Daoy (cell line): Measurements from ENCODE around the gene GSDME. TPM values are rescaled to one million over a fixed set of nuclear protein-coding genes. Genes with fewer than 3 reads are reported as not detected.
A peak's percentile ranks its signal among the peaks of the same experiment; 100 is the strongest.

Experiments
- DNase-seq: peaks from one replicate; pipeline ENCODE4 v3.0.0-alpha.2; 2015; ENCODE audit warnings: low read depth
- total RNA-seq: library from RNA; depleted of rRNA; stranded (reverse); fragments of >200 nt; shearing (Covaris generic); gene quantifications from 2 replicates; pipeline ENCODE4 v1.2.3, GENCODE V29; 2014

GSDME gene
- total RNA-seq, 1 experiment from 2014 or later: 46.0 TPM

DNA sequence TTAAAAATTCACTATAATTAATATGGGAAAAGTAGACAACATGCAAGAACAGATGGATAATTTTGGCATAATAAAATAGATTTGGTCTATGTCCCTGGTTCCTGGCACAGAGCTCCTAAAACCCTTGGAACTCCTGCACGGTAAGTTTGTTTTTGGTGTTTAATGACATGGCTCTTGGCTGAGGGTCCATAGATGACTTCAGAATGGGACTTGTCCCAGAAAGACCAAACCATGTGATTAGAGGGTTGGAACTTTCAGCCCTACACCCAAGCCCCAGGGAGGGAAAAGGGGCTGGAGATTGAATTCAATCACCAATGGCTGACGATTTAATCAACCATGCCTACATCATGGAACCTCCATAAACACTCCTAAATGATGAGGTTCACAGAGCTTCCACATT lies 12.6 kb upstream of the GSDME start:
- DNase-seq: no peak

DNA sequence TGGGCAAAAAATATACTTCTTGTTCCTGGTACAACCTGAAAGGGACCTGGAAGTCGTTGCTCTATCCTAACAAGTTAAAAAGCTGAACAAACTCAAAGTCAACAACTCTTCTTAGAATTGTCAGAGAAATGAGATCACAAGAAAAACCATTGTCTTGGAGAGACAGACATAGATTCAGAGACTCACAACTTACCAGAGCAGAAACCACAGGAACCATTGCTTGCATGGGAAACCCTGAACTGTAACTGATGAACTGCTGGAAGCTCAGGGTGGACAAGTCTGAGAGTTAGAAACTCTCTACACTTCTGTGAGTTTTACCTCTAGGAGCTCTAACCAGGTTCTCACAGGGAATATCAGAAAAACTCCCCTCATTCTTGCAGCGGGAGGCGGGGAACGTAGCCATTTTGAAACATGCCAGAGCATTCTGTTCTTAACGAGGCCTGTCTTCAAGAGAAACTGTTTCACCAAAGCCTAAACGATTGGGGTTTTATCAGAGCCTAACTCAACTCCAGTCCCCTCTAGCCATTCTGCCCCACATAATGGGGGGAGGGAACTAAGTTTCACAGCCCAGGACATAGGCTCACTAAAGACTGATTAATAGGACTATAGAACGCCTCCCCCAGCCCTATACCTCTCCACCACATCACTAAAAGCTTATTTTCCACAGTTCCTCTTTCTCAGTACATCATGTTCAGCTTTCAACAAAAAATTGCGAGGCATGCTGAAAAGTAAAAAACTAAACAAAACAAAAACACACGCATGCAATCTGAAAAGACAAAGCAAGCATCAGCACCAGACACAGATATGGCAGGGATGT lies 12.0 kb upstream of the GSDME start:
- DNase-seq: no peak

- no peak for DNase-seq
Observed at GRCh38 chr7:24767878-24768569, 10.8 kb upstream of the GSDME start.

GRCh38 chr7:24764972-24765744 lies 7.9 kb upstream of the GSDME start:
- no peak for DNase-seq

- no peak for DNase-seq
Observed at GRCh38 chr7:24764011-24764410, 6.7 kb upstream of the GSDME start.

- no peak for DNase-seq
Observed at GRCh38 chr7:24763303-24763901, 6.1 kb upstream of the GSDME start.

- DNase-seq: no peak
Observed at GRCh38 chr7:24762771-24763170, 5.5 kb upstream of the GSDME start.

DNA sequence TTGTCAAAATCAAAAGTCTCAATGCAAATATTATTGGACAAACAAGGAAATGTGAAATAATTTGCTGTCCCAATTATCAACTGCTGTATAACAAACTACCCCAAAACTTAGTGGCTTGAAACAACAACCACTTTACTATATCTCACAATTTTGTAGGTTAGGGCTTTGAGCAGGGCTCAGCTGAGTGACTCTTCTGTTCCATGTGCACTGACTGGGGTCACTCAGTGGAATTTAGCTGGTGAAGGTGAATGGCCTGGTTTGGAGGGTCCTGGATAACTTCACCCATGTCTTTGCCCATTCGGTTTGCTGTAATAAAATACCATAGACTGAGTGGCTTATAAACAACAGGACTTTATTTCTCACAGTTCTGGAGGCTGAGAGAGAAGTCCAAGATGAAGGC lies 3.7 kb upstream of the GSDME start:
- DNase-seq: no peak

DNA sequence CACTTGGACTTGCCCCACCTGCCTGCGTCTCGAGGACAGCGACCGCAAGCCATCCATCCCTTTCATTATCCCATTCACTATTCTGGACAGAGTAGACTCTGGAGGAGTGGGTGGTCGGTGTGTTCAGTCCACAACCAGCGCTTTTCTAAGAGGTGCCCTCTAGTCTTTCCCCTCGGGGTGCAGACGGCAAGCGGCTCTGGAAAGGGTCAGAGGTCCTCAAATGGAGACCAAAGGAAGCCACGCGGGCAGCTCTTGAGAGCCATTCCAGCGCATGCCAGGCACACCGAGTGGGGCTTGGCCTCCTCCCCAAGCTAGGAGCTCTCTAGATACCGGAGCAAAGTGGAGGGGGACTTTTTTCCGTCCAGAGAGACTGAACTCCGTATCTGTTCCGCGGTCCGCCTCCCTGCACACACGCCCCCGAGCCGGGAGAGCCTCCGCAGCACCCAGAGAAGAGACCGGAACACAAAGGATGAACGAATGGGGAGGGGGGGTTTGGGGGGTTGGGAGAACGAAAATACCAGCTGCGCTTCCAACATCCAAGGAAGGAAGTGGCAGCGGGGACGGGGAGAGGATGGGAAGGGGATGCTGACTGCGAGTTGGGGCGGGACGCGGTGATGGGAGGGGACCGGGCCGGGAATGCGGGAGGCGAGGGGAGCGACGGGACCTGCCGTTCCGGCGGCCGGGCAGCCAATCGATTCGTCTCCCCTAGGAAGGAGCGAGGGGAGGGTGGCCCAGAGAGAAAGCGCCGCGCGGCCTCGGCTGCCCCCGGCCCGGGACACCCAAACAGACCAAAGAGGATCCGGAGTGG lies 515 bp downstream of the GSDME start:
- peak; percentile 88 for DNase-seq

DNA sequence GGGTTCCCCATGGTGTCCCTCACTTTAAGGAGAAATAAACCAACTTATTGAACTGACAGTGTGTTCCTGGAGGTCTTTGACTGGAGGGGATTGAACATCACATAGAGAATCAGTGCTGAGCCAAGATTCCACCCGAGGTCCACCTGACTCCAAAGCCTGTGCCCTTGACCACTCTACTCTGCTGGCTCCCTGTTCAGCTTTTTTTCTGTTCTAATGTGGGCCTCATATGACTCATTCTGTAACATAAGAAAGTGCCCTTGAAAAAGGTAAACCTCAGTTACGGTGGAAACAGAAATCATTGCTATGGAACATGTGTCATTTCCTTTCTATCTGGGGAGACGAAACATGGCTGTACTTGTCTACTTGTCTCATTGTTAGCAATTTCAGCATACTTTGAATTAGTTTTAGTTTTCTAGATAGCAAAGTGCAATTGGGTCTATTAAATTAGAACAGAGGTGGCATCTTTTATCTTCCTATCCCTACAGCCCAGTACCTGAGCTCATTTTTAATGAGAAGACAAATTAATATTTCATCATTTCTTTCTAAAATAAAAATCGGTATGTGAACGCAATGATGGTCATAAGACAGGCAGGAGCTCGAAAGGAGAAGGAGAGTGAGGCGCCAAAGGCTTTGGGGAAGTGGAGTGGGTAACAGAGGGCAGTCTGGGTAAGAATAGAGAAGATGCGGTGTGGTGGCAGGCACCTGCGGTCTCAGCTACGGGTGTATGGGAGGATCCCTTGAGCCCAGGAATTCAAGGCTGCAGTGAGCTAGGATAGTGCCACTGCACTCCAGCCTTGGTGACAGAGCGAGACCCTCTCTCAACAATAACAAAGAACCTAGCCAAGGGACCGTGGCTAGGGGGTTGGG lies 1.5 kb downstream of the GSDME start:
- peak; percentile 90 for DNase-seq

DNA sequence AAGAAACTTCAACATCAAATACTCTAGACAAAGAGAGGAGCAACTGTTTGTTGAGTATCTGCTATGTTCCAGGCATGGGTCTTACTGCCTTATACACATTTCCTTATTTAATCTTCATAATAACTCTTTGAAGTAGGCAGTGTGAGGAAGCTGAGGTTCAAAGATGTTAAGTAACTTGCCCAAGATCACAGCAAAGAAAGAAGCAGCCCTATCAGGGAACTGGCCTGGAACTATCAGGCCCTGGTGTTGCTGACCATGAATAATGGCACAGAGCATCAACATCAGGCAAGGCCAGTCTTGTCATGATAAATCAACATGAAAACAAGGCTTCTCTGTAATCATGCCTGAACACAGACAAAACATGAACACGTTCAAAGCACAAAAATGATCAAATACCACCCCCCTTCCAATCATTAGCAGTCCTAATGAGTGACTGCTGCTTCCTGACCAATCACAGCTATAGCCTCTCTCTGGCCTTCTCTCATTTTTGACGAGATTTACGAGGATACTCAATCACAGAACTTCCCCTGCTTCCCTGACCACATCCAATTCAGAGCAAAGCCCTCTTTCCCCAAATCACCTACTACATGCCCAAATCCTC lies 2.3 kb downstream of the GSDME start:
- DNase-seq: no peak

DNA sequence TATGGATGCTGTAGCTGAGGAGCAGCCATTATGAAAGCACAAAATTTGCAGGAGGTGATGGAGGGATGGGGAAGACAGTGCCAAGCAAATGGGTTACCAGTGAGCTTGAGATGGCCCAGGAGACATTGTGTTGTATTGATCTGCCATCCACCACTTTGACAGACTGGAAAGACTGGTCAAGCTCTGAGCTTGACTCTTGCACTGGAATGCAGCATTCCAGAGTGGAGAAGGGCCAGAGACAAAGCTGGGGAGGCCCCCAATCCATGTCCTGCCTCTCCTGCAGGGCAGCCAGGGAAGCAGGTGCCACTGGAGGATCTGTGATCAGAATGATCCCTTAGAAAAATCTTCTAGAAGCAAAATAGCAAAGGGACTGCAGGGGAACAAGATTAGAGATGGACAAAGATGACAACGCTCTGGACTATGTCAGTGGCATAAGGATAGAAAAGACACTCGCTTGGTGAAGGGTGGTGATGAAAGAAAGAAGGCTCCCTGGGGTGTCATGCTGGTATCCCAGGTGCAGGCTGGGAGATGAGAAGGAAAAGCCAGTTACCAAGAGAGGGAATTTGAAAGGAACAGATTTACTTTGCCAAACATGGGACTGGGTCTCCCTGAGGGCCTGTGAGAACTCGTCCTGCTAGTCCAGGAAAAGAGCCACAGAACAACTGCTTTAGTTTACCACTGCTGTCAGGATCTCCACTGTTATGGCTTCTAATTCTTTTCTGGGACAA lies 5.0 kb downstream of the GSDME start:
- no peak for DNase-seq

GRCh38 chr7:24751484-24751883 lies 5.8 kb downstream of the GSDME start:
- no peak for DNase-seq

GRCh38 chr7:24750441-24751055 lies 6.7 kb downstream of the GSDME start:
- DNase-seq: no peak

GRCh38 chr7:24748521-24748920 lies 8.7 kb downstream of the GSDME start:
- no peak for DNase-seq

DNA sequence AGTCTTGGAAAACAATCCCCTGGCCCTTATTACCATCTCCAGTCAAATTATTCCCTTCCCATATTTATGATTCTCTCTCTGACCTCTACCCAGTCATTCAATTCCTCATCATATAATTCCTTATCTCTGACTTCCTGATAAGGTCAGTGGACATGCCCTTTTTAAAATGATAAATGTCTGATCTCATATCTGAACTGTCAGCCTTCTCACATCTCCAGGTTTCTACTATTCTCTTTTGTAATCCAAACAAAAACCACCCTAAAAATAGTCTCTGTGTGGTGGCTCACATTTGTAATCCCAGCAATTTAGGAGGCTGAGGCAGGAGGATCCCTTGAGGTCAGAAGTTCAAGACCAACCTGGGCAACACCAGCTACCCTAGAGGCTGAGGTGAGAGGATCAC lies 11.9 kb downstream of the GSDME start:
- DNase-seq: no peak

DNA sequence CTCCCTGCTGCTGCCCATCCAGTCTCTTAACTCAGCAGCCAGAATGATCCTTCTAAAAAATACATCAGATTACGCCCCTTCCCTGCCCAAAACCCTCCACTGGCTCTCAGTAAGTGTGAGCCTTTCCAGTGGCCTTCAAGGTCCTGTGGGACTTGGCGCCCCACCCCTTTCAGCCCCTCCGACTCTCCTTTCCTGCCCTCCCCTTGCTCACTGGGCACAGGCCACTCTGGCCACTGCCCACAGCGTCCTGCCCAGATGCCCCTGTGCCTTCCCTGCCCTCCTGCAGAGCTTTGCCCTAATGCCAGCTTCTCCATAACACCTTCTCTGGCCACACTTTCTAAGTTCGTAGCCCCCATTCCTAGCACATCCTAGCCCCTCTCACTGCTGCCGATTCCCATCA lies 13.8 kb downstream of the GSDME start:
- DNase-seq: no peak

DNA sequence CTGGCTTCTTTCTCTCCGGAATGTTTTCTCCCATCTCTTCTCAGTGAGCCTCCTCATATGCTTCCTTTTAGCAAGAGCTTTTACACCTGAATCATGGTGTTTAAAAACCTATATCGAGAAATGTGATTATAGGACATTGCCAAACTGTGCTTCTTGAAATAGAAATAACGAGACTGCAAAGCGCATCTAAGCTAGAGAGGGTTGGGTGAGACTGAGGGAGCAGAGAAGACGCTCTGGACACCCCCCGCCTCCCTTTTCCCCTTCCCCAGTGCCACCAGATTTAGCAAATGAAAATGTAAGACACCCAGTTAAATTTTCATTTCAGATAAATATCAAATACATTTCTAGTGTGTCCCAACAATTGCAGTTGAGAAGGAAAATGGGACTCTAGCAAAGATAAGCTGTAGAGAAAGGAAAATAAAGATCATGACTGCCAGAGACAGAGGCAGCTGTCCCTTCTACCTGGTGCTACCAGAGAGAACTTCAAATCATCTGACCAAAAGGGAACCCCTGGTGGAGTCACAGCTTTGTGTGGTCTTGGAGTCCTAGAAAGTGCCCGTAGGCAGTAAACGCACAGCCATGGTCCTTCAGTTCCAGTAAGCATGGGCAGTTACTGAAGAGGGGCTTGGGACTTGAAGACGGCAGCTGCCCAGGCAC lies 14.6 kb downstream of the GSDME start:
- DNase-seq: no peak
